CD4-positive, alpha-beta T cell treated with Interferon alpha-2 for 1 hour (primary cell): ENCODE data around the gene RNF4.
"Not testable (repeated sequence)": the region's sequence is repeated elsewhere in the genome, so short reads cannot be mapped to it uniquely, and the experiment has no call there.

Experiments used
- DNase-seq, 2 donors: peaks; one replicate each; pipeline ENCODE4 v3.0.0-alpha.2; 2020 to 2022

The RNF4 gene

GRCh38 chr4:2492970-2493369, 24.1 kb downstream of the RNF4 start:
- DNase-seq, result no peak

GRCh38 chr4:2494992-2495391, 26.1 kb downstream of the RNF4 start:
- DNase-seq, result no peak

GRCh38 chr4:2497324-2497723, 28.4 kb downstream of the RNF4 start:
- no peak for DNase-seq

DNA sequence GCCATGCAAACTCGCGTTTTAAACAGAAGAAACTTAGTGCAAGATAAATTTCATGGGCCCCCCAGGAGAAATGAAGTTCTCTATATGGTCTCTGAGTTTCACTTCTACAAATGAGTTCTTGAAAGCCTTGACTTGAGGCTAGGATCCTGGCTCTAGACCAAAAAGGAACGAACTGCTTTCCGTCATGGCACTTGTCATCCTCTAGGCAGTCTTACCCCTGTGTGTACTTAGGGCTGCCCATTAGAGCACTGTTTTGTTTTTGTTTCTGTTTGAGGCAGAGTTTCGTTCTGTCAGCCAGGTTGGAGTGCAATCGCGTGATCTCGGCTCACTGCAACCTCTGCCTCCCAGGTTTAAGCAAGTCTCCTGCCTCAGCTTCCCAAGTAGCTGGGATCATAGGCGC, 29.0 kb downstream of the RNF4 start:
- peak; percentile 17 to 50 for DNase-seq

DNA sequence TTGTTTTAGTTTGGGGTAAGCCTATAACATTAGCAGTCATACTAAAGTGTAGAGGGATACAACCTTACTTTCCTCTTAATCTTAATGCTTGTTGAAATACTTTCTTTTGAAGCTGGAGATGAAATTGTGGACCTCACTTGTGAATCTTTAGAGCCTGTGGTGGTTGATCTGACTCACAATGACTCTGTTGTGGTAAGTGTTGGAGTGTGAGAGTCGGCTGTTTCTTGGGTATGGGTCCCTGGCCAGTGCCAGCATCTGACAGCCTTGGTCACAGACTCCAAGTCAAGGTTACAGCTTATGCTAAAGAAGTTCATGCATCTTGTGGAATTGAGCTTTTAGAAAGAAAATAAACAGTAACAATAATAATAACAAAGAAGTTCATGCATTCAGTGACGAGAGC, 31.6 kb downstream of the RNF4 start:
- DNase-seq, result no peak

DNA sequence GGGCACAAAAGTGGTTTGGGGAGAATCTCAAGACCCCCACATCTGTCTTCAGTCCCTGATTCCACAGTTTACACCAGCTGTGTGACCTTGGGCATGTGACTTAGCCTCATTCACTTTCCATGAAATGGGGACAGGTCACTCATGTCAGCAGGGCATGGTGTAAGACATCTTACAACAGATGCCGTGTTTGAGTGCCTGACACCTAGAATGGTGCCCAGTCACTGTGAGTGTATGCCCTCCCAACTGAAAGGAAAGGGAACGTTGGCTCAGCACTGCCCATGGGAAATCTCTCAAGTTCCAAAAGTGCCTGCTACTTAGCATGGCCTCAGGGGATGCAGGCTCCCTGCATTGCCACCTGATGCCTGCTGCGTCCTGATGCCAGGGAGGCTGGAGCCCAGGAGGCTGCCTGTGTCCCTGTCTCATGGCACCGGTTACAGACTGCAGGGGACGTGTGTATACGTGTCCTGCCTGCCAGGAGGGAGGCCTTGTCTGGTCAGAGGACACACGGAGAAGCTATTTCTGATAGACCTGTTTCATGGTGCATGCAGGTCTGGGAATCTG, 32.2 kb downstream of the RNF4 start:
- no peak for DNase-seq

GRCh38 chr4:2503809-2504208, 34.9 kb downstream of the RNF4 start:
- DNase-seq, result no peak

GRCh38 chr4:2507259-2507658, 38.4 kb downstream of the RNF4 start:
- DNase-seq, result no peak

- no peak for DNase-seq
Measured at GRCh38 chr4:2507855-2508254, 38.9 kb downstream of the RNF4 start.

DNA sequence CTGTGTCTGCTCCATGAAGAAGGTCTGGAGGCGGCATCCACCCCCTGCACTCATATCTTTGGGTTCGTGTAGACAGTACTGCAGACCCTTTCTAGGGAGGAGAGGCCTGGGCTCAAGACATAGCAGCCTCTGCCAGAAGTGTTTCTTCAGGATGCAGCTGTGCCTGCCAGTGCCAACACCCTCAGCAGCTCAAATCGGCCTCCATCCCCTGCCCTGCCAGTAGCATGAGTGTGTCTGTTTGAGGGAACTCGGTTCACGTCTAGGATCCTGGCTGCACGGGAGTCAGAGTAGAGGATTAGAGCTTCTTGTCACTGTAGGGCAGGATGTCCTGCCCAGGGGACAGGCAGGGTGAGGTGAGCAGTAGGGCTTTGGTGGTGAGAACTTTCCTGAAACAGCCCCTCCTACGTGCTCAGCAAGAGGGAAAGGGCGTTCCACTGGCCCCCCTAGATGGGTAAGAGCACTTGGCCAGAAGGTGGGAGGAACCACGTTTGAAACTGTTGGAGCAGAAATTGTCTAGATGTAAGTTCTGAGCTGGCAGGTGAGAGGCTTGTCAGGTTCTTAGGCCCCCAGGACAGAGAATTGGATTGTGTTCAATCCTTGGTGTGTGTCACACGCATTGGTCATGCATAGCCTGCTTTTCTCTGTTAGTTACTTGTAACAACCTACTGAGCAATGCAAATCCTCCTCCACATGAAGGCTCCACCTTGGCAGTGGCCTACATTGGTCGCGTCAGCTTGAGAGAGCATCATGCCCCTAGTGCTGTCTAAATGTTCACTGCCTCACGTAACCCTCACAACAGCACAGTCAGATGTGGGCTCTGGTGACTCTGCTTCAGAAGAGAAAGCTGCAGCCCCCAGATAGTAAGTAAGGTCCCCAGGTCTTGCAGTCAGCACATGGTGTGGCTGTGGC, 41.7 kb downstream of the RNF4 start:
- DNase-seq, result no peak

DNA sequence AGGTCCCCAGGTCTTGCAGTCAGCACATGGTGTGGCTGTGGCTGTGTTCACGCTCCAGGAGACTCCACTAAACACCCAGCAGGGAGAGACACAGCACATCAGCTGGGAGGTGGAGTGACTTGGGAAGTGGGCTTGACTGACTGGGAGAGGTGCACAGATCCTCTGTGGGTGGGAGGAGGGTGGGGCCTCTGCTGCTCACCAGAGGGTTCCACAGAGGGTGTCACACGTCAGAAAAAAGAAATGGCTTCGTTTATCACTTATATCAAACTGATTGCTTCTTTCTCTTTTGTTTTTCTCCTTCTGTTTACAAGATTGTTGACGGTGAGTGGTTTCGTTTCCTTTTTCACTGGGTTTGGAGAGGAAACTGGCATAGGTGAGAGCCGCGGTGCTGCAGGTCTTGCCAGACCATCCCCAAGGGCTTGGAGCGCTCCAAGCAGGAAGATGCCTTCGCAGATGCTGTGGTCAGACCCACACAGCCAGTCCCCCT, 42.8 kb downstream of the RNF4 start:
- peak; percentile 16 to 47 for DNase-seq

GRCh38 chr4:2512396-2513135, 43.7 kb downstream of the RNF4 start:
- no peak for DNase-seq

GRCh38 chr4:2514193-2514592, 45.3 kb downstream of the RNF4 start:
- not testable (repeated sequence) for DNase-seq

DNA sequence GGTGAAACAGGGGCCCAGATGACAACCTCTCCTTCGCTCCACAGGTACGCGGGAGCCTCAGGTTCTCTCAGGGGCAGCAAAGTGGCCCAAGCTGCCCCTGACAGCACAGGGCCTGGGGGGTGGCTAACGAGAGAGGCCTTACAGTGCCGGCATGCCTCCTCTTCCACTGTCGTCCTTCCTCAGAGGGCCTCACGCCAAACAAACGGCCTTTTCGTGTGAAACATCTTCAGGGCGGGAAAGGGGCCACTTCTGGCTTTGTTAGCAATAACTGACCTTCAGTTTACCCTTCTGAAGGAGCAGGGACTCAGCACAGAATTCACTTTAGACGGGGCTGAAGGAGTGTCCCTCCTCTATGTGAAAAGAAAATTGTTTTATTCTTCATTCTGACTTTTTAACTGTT, 46.0 kb downstream of the RNF4 start:
- not testable (repeated sequence) for DNase-seq

DNA sequence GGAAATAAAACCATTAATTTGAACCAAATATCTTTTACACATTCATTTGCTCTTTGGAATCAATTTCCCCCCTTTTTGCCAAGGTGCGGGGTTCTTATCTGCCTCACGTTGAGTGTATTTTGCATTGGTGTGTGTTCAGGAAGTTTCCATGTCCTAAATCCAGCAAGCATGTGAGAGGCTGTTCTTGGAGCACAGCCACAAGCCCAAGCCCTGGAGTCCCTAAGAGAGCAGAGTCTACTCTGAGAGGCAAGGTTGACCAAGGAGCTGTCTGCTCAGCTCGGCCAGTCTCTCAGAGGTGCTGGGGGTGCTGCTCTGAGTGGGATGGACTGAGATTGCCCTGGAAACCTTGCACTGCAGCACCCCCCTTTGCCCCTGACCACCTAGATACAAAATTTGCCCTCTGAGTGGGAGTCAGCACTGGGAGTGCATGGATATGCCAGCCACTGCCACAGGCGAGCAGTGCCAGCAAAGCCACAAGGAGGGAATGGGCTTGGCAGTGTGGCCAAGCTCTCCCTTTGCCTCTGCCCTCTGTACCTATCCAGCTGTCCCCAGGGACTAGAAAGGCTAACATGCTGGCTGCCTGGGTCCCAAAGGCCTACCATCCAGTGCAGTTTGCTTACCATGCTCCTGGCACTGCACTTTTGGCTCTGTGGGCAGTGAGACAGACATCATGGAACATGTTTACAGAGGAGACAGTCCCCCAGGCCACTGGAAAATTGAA, 47.1 kb downstream of the RNF4 start:
- no peak for DNase-seq

DNA sequence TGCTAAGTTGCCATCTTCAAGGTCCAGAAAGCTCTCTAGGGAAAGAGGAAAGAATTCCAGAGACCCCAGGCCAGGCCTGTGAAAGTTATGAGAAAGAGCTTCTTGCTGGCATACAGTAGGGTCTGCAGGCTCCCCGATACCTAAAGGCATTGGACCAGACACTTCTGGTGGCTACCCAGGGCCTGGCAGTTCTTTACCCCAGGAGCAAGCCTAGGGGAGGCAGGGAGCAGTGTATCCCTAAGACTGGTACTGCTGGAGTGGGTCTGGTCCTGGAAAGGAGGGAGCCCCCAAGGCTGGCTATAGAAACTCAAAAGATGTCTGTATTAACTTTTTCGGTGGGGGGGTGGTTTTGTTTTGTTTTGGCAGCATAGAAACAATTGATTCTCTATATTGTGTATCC, 47.7 kb downstream of the RNF4 start:
- DNase-seq, result no peak

- no peak for DNase-seq
Measured at GRCh38 chr4:2526559-2526958, 57.7 kb downstream of the RNF4 start.

GRCh38 chr4:2534904-2535375, 66.0 kb downstream of the RNF4 start:
- no peak for DNase-seq

DNA sequence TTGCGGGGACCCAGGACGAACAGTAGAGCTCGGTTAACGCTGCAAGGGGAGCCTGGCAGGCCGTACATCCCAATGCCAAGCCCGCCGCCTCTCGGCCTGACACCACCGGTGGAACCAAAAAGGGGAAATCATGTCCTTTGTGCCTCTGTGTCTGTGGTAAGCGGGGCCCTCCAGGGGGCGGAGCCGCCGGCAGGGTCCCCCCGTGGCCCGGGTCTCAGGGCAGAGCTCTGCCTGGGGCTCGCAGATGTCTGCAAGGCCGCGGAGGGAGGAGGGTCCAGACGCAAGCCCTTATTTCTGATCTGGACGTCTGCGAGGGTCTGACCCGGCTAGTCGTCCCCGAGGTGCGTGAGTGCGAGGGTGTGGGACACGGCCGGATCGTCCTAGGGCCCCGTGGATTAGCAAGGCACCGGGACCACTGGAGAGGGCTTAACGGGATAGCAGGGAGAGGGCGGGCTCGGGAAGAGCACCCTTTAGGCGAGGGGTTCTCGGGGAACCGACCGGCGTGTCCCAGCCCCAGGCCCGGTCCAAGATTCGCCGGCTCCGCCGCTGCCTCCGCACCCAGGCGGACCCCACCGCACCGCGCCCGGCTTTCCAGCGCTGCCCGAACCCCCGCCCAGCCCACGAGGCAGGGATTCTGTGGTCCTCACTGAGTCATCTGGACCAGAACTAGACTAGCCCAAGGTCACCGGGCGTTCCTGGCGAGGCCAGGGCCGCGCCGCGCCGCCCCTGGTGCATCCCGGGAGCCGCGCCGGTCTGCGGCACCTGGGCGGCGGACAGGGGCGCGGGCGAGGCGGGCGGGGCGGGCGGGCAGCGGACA, 66.7 kb downstream of the RNF4 start:
- peak; percentile 59 for DNase-seq

DNA sequence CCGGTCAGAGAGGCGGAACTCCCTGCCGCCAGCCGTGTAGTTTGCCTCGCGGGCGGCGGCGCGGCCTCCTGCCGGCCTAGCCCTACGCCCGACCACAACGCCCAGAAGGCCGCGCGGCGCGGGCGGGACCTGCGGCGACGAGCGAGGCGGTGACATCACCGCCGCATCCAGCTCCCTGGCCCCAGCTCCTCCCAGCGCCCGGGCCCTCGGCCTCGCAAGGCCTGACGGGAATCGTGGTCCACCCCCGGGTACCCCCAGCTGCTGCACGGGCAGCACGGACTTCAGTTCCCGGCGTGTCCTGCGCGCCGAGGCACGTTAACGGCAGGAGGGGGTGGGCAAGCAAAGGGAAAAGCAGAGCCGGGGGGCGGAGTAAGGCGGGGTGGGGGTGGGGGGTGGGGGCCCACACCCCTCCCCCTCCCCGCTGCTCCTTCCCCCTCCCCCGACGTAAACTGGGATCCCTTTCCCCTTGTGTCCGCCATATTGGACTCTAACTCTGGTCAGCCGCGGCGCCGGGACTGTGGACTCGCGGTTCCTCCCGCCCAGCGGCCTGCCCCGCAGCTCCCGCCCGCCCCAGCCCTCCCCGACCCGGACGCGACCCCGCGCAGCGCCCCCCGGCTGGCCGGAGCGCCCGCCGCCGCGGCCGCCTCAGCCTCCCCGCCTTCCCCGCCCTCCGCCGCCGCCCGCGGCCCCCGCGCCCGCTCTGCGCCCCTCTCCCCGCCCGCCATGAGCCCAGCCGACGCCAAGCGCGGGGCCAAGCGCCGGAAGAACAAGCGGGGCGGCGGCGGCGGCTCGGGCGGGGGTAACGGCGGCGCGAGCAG, 67.5 kb downstream of the RNF4 start, which contains the start of gene FAM193A:
FAM193A (plus strand) TSS at position 455 of the 818 bp plus-strand sequence; CDS start at position 724, 269 bp downstream.
- DNase-seq, result peak; percentile 99 to 100
